ENCODE results near the gene TLE3.

The TLE3 gene

GRCh38 chr15:70026991-70027390 is 70.7 kb downstream of the TLE3 start:
- no peak for DNase-seq

DNA sequence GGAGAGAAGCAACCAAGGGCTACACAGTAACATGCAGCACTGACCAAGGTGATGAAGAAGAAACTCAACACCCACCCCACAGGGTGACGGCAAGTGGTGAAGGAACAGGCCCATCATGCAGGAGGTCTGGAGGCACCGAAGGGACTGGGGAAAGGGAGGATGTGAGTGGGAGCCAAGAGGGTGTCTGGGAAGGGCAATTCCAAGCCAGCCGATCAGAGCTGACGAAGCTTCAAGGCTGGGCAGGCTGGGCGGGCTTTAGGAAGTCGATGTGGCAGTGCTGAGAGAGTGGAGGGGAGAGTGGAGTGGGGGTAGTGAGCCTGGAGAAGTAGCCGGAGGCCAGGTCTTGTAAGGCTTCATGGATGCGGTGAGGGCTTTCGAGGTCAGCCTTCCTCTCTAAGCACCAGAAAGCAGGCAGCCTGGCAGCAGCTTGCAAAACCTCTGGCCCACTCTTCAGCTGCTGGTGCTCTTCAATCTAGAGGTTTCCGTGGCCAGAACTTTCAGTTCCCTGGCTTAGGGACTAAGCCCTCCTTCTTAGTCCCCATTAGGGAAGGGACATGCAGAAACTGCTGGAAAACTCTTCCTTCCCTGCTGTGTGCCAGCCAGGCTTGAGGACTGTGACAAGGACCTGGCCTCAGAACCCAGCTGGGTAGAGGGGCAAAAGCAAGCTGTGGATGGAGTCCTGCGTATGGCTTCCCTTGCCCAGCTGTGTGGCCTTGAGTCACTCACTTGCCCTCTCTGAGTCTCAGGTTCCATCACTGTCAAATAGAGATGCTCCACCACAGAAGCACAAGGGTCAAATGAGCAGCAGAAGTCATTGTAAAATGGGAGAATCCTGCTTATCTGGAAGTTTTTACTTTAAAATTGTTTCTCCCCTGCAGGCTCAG is 72.1 kb downstream of the TLE3 start:
- peak in 6 of 14 donors; percentile 13 to 59 (median 46) for DNase-seq

- DNase-seq, result no peak
Observed at GRCh38 chr15:70024521-70024920, 73.2 kb downstream of the TLE3 start.

DNA sequence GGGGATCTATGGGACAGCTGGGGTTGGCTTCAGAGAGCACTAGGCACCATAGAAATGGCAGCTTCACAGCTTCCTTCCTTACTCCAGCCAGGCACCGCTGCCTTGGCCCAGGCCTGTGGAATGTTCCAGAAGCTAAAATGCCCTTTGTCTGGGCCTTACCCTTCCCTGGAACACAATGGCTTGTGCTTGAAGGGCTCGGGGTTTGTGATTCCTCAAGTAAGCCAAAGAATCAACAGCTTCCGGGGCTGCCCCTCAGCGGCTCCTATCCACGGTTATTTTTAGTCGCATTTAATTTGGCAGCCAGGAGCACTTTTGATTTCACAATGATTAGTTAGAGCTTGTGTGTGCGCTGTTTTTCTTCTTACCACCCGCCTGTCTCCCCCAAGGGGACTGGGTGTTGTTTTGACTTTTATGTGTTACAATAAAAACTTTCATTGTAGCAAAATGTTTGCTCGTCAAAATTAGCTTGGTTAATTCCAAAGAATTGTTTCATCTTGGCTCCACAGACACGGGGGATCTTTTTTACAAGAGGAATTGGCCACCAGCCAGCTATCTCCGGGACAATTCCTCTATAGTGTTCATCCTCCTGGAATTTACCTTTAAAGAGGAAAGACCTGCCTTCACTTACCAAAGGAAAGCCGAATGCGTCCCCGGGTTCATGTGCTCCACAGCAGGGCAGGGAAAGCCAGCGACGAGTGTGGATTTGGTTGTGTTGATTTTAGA is 73.8 kb downstream of the TLE3 start:
- DNase-seq, result peak in 5 of 14 donors; percentile 8 to 39 (median 19)

- no peak for DNase-seq
Observed at GRCh38 chr15:70023064-70023768, 74.5 kb downstream of the TLE3 start.

DNA sequence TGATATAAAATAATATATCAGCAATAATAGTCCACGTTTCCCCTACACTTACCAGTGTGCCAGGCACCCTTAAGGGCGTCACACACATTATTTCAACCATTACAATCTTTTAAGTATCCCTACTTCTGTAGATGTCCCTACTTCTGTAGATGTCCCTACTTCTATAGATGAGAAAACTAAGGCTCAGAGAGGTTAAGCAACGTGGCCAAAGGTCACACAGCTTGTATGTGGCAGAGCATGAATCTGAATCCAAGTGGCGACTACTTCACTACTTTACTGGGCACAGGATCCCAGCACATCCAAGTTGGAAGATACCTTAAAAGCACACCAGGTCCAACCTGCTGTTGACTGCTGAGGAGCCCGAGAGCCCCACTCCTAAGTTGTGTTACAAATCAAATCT is 77.5 kb downstream of the TLE3 start:
- DNase-seq, result no peak

DNA sequence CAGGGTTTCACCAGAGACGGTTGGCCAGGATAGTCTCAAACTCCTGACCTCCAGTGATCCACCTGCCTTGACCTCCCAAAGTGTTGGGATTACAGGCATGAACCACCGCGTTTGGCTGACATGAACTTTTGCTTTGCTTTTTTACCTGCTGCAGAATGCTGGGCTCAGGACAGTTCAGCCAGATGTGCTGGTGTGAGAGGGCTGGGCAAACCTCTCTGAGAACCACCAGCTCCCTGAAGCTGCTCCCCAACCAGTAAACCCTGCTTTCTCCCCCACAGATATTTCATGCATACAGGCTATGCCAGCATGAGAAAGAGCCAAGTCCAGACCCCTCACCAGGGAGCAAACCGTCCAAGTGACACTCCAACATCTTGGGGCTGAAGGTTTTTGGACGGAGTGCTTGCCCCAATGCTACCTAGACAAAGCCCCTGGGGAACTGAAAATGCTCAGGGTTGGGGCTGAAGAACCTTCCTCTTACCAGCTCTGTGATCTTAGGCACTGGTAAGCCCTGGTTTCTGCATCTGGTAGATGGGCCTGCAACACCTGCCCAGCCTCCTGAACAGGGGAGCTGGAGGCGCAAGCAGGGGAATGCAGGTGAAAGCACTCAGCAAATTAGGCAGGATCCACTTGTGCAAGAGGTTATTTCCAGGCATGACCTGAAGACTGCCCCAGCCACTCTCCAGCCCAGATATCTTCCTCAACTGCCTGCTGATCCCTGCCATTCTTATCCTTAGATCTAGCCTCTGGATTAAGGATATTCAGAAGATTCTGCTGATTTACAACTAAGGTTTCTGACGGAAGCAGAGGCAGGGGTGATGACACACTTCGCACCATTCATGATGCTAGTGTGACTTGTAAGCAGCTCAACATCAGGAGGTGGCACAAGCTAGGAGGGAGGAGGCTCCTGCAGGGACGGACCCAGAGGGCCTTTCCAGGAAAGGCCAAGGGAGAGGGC is 78.8 kb downstream of the TLE3 start:
- no peak for DNase-seq

DNA sequence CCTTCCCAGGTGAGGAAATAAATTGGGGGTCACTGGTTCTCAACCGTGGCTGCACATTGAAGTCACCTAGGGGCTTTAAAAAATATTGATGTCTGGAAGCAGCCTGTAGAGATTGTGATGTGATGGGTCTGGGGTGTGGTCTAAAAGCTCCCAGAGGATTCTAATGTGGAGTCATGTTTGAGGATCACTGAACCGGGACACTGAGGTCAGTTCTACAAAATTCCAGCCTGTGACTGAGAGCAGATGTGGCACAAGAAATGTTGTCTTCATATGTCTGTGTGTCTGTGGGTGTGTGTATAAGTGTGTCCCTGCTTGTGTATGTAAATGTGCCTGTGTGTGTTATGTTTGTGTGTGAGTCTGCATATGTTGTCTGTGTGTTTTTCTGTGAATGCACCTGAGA is 79.9 kb downstream of the TLE3 start:
- no peak for DNase-seq

GRCh38 chr15:70017025-70017424 is 80.7 kb downstream of the TLE3 start:
- no peak for DNase-seq

- DNase-seq, result no peak
Observed at GRCh38 chr15:70016511-70016994, 81.2 kb downstream of the TLE3 start.

GRCh38 chr15:70014860-70015490 is 82.7 kb downstream of the TLE3 start:
- DNase-seq, result no peak

DNA sequence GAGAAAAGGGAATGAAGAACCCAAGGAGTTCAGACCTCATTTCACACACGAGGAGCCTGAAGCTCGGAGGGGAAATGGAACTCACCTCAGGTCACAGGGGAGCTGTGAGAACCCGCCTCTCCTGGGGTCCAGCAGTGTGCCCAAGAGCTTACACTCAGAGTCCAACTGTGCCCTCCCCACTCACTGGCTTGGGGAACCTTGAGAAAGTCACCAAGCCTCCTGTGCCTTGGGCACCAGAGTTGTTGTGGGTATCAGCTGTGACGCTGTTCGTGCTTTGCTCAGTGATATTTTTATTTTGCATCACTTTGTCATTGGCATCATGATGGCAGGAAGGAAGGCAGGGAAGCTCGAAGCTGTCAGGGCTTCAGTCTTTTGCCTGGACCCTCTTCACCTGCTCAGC is 83.4 kb downstream of the TLE3 start:
- DNase-seq, result no peak

DNA sequence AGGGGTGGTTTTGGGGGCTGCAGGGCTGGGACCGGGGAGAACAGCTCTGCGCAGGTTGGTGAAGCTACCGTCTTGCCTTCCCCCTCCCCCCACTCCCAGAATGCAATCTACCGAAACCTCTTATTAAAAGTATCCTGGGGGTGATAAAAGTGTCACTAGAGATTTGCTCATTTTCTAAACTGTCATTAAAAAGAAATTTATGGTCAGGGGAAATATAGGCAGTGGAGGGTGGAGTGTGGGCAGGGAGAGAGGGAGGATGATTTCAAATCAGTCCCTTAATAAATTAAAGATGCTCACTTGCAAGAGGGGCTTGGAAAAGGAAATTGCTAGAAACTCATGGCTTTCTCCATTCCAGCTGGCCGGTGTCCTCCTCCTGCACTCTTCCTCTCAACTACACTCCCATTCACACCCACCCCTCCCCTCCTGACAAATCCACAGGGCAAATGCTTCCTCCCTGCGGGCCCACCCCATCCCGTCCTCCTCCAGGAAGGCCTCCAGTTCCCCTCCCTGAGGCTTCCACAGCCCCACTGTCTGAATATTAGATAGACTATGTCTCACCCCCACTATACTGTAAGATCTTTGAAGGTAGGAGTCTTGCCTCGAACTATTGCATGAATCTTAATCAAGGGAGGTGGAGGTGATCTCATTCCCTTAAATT is 83.9 kb downstream of the TLE3 start:
- DNase-seq, result no peak

DNA sequence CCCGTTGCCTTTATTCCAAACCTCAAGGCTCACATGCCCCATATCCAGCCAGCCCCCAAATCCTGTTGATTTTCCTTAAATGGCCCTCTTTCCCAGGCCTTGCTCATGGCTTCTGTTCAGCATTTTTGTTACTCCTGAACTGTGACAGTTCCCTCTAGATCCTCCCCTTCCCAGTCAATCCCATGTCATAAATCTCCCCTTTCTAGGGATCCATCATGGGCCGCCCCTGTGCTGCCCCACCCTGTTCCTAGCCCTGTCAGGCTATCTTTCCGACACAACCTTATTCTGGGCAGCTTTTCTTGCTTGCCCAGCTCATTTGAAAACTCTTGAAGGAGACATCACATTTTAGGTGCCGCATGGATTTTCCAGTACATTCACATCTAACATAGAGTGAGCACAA is 84.8 kb downstream of the TLE3 start:
- no peak for DNase-seq

DNA sequence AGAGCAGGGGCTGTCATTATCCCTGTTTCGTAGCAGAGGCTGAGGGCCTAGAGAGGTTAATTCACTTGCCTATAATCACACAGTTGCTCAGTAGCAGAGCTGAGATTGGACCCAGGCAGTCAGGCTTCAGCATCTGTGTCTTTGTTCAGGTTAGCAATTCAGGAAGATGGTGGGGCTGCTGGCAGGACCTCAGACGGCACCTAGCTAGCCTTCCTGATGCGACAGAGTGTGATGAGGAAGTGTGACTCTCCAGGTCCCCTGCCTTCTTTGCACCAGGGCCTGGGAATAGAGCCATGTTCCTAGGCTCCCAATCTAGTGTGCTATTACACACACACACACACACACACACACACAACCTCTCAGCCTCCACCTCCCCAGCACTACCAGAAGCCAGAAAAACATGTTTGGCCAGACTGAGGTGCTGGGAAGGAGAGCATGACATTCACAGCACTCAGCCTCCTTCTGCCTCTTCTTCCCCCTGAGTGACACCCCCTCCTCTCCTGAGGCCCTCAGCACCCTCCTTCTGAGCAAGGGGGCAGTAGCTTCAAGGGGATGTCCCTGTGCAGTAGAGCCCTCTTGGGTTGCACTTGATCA is 88.9 kb downstream of the TLE3 start:
- DNase-seq, result no peak

DNA sequence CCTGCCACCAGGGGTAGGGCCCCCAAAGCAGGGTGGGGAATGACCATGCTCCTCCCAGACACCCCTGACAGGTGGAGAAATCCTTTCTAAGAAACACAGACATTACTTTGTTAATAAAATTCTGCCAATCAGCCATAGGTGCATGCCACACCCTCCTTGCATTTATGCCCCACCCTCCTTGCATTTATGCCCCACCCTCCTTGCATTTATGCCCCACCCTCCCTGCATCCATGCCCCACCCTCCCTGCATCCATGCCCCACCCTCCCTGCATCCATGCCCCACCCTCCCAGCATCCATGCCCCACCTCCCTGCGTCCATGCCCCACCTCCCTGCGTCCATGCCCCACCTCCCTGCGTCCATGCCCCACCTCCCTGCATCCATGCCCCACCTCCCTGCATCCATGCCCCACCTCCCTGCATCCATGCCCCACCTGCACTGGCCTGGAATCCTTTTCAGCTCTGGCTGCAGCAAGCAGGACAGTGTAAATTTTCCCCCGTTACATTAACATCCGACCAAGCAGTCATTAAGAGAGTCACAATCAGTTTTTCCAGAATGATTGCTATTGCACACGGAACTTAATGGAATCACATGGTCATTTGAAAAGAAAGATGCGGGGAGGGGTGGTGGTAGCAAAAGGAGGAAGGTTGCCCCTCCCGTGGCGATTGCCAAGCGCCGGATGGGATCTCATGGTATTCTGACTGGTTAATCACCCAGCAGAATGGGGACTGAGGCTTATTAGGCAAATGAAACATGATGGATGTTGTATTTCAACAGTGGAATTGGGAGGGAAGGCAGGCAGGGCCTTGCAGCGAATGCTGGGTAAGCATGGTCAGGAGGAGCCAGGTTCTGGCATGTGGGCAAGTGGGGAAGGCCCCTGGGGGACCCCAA is 91.2 kb downstream of the TLE3 start:
- DNase-seq, result no peak

- no peak for DNase-seq
Observed at GRCh38 chr15:70004826-70005225, 92.9 kb downstream of the TLE3 start.

GRCh38 chr15:70002897-70003296 is 94.8 kb downstream of the TLE3 start:
- no peak for DNase-seq

DNA sequence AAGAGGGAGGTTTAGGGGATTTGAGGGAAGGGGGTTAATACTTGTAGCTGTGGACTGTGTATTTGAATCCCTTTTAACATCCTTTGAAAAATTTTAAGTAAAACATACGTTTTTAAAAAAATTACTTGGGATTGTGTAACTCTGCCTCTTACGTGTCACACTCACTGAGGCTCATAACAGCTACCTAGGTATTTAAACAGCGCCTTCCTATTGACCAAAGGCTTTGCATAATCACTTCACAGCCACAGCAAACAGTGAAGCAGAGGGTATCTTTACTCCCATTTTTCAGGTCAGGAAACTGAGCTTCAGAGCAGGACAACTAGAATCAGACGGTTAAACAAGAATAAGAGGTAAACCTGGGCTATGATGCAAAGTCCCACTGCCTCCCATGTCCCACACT is 95.9 kb downstream of the TLE3 start:
- no peak for DNase-seq
